ENCODE results near the gene TRAPPC2.

The TRAPPC2 gene

GRCh38 chrX:13756381-13756780 is 22.0 kb upstream of the TRAPPC2 start:
- TF ChIP-seq, protein P1, sequence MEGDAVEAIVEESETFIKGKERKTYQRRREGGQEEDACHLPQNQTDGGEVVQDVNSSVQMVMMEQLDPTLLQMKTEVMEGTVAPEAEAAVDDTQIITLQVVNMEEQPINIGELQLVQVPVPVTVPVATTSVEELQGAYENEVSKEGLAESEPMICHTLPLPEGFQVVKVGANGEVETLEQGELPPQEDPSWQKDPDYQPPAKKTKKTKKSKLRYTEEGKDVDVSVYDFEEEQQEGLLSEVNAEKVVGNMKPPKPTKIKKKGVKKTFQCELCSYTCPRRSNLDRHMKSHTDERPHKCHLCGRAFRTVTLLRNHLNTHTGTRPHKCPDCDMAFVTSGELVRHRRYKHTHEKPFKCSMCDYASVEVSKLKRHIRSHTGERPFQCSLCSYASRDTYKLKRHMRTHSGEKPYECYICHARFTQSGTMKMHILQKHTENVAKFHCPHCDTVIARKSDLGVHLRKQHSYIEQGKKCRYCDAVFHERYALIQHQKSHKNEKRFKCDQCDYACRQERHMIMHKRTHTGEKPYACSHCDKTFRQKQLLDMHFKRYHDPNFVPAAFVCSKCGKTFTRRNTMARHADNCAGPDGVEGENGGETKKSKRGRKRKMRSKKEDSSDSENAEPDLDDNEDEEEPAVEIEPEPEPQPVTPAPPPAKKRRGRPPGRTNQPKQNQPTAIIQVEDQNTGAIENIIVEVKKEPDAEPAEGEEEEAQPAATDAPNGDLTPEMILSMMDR (IDR thresholded peaks at IDR 0.05; ENCODE audit: low read depth, low read length): no peak
- DNase-seq (ENCODE audit: extremely low read depth, low read depth): no peak

GRCh38 chrX:13755254-13755653 is 20.8 kb upstream of the TRAPPC2 start:
- DNase-seq (ENCODE audit: extremely low read depth, low read depth): no peak
- TF ChIP-seq, protein P1 (IDR thresholded peaks at IDR 0.05; ENCODE audit: low read depth, low read length): no peak

DNA sequence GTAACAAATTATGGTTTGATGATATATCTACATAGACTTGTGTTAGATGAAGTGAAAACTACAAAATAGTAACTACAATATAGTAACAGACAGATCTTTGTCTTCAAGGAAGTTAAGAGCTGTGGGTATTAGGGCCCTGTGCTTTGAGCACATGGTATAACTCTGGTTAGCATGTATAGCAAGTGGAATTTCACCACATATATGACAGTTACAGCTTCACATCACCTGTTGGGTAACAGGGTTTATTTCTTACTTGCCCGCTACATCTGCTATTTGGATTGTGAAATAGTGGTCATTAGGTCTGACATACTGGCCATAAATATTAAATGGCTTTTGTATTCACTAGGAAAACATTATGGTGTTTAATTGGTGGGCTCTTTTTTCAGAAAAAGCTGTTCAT is 20.3 kb upstream of the TRAPPC2 start:
- DNase-seq (ENCODE audit: extremely low read depth, low read depth): no peak

DNA sequence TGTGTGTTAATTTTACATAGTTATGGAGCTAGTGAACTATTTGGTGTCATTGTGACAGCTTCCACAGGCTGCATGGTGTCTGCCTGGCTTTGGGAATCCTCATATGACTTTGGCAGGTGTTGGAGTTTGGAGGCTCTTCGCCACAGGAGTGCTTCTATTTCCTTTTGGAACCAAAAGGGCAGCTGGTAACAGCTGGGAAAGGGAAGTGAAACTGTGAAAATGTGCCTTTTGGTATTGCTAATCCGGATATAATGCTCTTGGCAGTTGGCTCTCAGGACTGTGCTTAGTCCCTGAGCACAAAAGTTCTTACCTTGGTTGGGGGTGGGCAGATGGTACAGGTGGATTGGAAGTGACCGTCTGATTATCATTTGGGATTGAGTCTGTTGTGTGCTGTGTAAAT is 18.2 kb upstream of the TRAPPC2 start:
- no peak for DNase-seq (ENCODE audit: extremely low read depth, low read depth)
- TF ChIP-seq, protein P1 (IDR thresholded peaks at IDR 0.05; ENCODE audit: low read depth, low read length): no peak

More for the DNA sequence above, 20.3 kb upstream of the TRAPPC2 start:
- TF ChIP-seq, protein P1 (IDR thresholded peaks at IDR 0.05; ENCODE audit: low read depth, low read length): no peak

GRCh38 chrX:13752141-13752540 is 17.7 kb upstream of the TRAPPC2 start:
- no peak for DNase-seq (ENCODE audit: extremely low read depth, low read depth)
- TF ChIP-seq, protein P1 (IDR thresholded peaks at IDR 0.05; ENCODE audit: low read depth, low read length): no peak

- TF ChIP-seq, protein P1 (IDR thresholded peaks at IDR 0.05; ENCODE audit: low read depth, low read length): no peak
- no peak for DNase-seq (ENCODE audit: extremely low read depth, low read depth)
These were observed 16.4 kb upstream of the TRAPPC2 start for GRCh38 chrX:13750812-13751211.

GRCh38 chrX:13750204-13750603 is 15.8 kb upstream of the TRAPPC2 start:
- TF ChIP-seq, protein P1 (IDR thresholded peaks at IDR 0.05; ENCODE audit: low read depth, low read length): peak; percentile 62
- no peak for DNase-seq (ENCODE audit: extremely low read depth, low read depth)
